A673 (cell line): Measurements from ENCODE around the gene DKK3. TPM values are rescaled to one million over a fixed set of nuclear protein-coding genes. Genes with fewer than 3 reads are reported as not detected.

Experiments
- BruUV-seq: library from RNA; stranded (reverse); fragments of 400-500 nt; replicated peaks from 2 replicates; lab custom pipeline; 2021; lab: Mats Ljungman, UMichigan
- CTCF ChIA-PET: fragments of 300-600 bp; sonication (Branson Sonifier 250); formaldehyde crosslinking; loops from one replicate; lab custom pipeline; 2022; ENCODE audit warnings: antibody characterized with exemption; lab: Charles Lee
- POLR2A ChIA-PET: fragments of 300-600 bp; sonication (Branson Sonifier 250); formaldehyde crosslinking; loops from one replicate; lab custom pipeline; 2022; ENCODE audit warnings: antibody characterized with exemption; ENCODE audit not compliant: low non-redundant PET; lab: Charles Lee
- DNase-seq: peaks from one replicate; pipeline ENCODE4 v3.0.0-alpha.2; 2015; ENCODE audit warnings: low spot score
- H3K27ac ChIP-seq: fragments of 200-600 bp; sonication (generic); 2 replicates; pipeline ENCODE4 v1.5.1; 2016; ENCODE audit warnings: mixed run types, low read depth, mild to moderate bottlenecking, mixed read lengths, antibody characterized with exemption, low read length; ENCODE audit not compliant: poor library complexity, severe bottlenecking
- H3K27me3 ChIP-seq: fragments of 200-600 bp; sonication (generic); replicated peaks from 2 replicates; pipeline ENCODE4 v1.6.1; 2017; ENCODE audit warnings: mixed run types, low read depth, mild to moderate bottlenecking, mixed read lengths, antibody characterized with exemption, low read length; ENCODE audit not compliant: insufficient read depth, poor library complexity
- H3K36me3 ChIP-seq: fragments of 200-600 bp; sonication (generic); 2 replicates; pipeline ENCODE4 v1.6.1; 2016; ENCODE audit warnings: mixed run types, mild to moderate bottlenecking, mixed read lengths, antibody characterized with exemption, low read length; ENCODE audit not compliant: insufficient read depth, poor library complexity, severe bottlenecking
- H3K4me1 ChIP-seq: fragments of 200-600 bp; sonication (generic); 2 replicates; pipeline ENCODE4 v1.6.1; 2017; ENCODE audit warnings: mixed run types, mild to moderate bottlenecking, mixed read lengths, antibody characterized with exemption, low read length; ENCODE audit not compliant: insufficient read depth, poor library complexity, severe bottlenecking
- H3K4me3 ChIP-seq: fragments of 200-600 bp; sonication (generic); 2 replicates; pipeline ENCODE4 v1.5.1; 2016; ENCODE audit warnings: low read depth, mixed run types, mild to moderate bottlenecking, mixed read lengths, low read length; ENCODE audit not compliant: poor library complexity, severe bottlenecking
- H3K9me3 ChIP-seq: fragments of 200-600 bp; sonication (generic); 2 replicates; pipeline ENCODE4 v1.6.1; 2016; ENCODE audit warnings: mixed run types, low read depth, mild to moderate bottlenecking, mixed read lengths, antibody characterized with exemption, low read length; ENCODE audit not compliant: poor library complexity, severe bottlenecking
- EZH2 ChIP-seq: fragments of 200-600 bp; sonication (generic); IDR thresholded peaks from 2 replicates; pipeline ENCODE4 v1.6.1; 2017; ENCODE audit warnings: borderline replicate concordance, low read depth, mild to moderate bottlenecking, mixed read lengths, antibody characterized with exemption, low read length; ENCODE audit not compliant: poor library complexity, severe bottlenecking
- intact Hi-C: fragments of 100-400 bp; cut with micrococcal nuclease; formaldehyde crosslinking; loops from one replicate; pipeline ENCODE4 v1.10.0; 2022; ENCODE audit not compliant: unreplicated experiment
- total RNA-seq: library from RNA; stranded (reverse); gene quantifications from 2 replicates; pipeline ENCODE4 v1.2.3, GENCODE V29; 2021
- TF ChIP-seq, protein P1 (sequence below): fragments of 300-800, 200-600 bp; sonication (generic); conservative IDR thresholded peaks from 2 replicates; pipeline ENCODE4 v1.5.1; 2017; ENCODE audit warnings: low read depth, mild to moderate bottlenecking, antibody characterized with exemption, low read length, moderate library complexity, mixed read lengths

DKK3 gene
- total RNA-seq, 1 experiment from 2014 or later: 0.77 TPM

DNA sequence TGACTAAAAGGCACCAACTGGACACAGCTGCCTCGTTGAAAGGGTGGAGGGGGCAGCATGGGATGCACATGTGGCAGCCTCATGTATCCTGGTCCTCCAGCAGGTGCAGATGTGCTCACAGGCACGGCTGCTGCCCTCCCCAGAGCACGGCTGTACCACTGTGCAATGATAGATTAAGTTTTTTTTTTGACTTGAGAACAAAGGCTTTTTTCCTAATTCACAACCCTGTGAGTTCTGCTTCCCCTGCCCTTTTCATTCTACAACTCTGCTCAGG lies 11.4 kb downstream of the DKK3 start:
- Histone ChIP-seq H3K4me3 (no peak overlapping the region), H3K4me1 (no peaks in the 10 kb centered on the region), H3K27me3 (no peaks in the 10 kb centered on the region), H3K9me3 (no peaks in the 10 kb centered on the region), H3K36me3 (no peaks in the 10 kb centered on the region), H3K27ac (no peak overlapping the region)
- DNase-seq: no peak
- no peak for TF ChIP-seq EZH2
- TF ChIP-seq, protein P1, sequence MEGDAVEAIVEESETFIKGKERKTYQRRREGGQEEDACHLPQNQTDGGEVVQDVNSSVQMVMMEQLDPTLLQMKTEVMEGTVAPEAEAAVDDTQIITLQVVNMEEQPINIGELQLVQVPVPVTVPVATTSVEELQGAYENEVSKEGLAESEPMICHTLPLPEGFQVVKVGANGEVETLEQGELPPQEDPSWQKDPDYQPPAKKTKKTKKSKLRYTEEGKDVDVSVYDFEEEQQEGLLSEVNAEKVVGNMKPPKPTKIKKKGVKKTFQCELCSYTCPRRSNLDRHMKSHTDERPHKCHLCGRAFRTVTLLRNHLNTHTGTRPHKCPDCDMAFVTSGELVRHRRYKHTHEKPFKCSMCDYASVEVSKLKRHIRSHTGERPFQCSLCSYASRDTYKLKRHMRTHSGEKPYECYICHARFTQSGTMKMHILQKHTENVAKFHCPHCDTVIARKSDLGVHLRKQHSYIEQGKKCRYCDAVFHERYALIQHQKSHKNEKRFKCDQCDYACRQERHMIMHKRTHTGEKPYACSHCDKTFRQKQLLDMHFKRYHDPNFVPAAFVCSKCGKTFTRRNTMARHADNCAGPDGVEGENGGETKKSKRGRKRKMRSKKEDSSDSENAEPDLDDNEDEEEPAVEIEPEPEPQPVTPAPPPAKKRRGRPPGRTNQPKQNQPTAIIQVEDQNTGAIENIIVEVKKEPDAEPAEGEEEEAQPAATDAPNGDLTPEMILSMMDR: no peak
- intact Hi-C loops: no loop called here
- BruUV-seq: no TSS peak
- CTCF ChIA-PET: no interaction called here
- POLR2A ChIA-PET: no interaction called here

DNA sequence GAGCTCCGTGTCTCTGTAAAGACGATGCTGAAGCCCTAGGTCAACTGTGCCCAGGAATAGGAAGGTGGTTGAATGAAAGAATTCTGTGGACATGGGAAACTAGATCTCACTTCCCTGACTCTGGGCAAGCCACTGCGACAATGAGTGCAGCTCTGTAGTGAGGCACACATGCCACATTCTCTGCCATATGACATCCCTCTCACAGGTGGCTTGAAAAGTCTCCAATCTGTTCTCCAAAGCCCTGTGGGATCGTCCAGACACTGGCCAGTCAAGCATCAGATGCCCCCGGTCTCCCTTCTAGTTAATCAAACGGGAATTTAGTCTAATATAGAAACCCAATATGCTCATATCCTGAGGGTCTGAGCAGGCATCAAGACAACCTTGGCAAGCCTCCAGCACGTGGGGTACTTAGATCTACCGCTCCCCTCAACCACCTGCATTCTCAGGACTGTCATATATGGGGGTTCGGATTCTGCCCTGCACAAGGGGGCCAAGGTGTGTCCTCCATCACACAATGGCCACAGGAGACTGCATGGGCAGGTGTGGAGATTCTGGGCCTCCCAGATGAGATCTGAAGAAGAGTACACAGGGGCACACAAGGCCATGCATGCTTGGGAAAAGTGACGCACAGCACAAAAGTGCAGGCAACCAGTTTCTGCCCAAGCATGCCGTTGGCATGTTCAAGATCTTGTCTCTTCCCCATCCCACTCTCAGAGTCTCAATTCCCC lies 11.9 kb downstream of the DKK3 start:
- intact Hi-C loops: no loop called here
- H3K4me1 ChIP-seq: no peaks in the 10 kb centered on the region
- H3K36me3 ChIP-seq: no peaks in the 10 kb centered on the region
- no peak overlapping the region for H3K27ac ChIP-seq
- TF ChIP-seq EZH2: no peak
- TF ChIP-seq, protein P1: no peak
- H3K9me3 ChIP-seq: no peaks in the 10 kb centered on the region
- ChIA-PET CTCF (no interaction called here), POLR2A (no interaction called here)
- H3K27me3 ChIP-seq: no peaks in the 10 kb centered on the region
- H3K4me3 ChIP-seq: no peak overlapping the region
- DNase-seq: no peak
- no TSS peak for BruUV-seq

DNA sequence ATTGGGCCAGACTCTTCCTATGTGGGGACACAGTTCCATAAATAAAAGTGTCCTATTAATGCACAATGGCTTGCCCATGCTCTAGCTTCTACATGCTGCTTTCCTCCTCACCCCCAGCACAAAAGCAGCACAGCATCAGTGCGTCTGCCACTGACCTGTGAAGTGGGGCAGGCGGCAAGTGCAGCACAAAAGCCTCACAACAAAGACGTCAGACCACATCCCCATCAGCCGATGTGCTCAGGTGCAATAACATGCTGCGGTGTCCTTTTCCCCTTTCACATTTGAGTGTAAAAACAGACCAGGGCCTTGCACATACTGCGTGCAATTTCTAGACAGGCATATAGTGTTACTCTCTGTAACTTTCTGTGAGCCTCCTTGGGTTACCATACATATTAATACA lies 12.8 kb downstream of the DKK3 start:
- H3K4me3 ChIP-seq: no peak overlapping the region
- TF ChIP-seq, protein P1: no peak
- TF ChIP-seq EZH2: no peak

More for the DNA sequence above, 12.8 kb downstream of the DKK3 start:
- intact Hi-C loops: no loop called here
- no peak for DNase-seq
- no TSS peak for BruUV-seq
- Histone ChIP-seq H3K27ac (no peak overlapping the region), H3K27me3 (no peaks in the 10 kb centered on the region), H3K36me3 (no peaks in the 10 kb centered on the region), H3K9me3 (no peaks in the 10 kb centered on the region), H3K4me1 (no peaks in the 10 kb centered on the region)
- ChIA-PET POLR2A (no interaction called here), CTCF (no interaction called here)
